Suppressor macrophage treated with lipopolysaccharide for 4 hours (primary cell): ENCODE results near the gene STYXL1.

Source experiments
- DNase-seq: peaks from one replicate; pipeline ENCODE4 v3.0.0-alpha.2; 2020

Gene STYXL1

DNA sequence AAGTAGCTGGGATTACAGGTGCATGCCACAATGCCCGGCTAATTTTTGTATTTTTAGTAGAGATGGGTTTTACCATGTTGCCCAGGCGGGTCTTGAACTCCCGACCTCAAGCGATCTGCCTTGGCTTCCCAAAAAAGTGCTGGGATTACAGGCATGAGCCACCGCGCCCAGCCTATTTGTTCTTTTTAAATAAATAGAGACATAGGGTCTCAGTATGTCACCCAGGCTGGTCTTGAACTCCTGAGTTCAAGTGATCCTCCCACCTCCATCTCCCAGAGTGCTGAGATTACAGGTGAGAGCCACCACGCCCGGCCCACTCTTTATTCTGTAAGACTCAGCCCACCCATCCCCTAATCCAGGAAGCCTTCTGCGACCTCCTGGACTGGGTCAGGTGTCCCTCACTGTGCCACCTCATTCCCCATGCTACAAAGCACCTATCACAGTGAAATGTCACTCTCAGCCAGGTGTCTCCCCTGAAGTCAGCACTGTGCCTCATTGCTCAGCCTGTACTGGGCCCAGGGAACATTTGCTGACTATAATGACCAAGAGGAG lies 56.2 kb downstream of the STYXL1 start:
- no peak for DNase-seq

DNA sequence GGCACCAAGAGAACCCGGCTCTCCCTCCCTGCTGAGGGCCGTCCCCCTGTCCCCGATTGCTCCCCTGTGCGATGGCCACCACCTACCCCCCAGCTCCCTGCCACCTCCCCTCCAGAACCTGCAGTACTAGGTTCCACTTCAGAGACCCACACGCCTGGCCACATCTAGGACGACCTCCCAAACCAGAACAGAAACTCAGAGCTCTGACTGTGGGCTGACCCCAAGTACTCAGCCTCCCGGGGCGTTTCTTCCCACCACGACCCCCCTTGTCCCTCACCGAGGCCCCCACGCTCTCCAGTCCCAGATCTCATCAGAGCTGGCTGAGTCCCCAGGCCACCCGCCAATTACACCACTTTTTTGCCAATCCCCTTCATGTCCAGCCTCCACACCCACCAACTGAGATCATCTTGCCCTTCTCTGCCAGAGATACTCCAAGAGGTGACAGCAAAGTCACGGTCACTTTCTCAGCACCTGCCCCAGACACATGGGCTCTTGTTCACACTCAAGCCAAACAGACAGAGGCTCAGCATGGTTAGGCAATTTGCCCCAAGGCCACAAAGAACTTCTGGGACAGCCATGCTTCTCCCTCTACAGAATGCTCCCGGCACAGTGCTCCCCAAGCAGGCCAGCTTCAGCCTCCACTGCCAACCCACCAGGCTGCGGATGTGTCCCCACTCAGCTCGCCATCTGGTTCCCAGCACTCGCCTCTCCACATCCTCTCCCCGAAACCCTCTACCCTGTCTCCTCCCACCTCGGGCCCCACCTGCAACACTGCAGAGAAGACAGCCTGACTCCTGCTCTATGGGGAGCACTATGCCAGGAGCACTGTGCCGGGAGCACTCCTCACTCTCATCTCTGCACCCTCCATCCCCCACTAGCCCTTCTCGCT lies 58.1 kb downstream of the STYXL1 start:
- no peak for DNase-seq

GRCh38 chr7:75988568-75989499 lies 59.0 kb downstream of the STYXL1 start:
- DNase-seq: no peak

DNA sequence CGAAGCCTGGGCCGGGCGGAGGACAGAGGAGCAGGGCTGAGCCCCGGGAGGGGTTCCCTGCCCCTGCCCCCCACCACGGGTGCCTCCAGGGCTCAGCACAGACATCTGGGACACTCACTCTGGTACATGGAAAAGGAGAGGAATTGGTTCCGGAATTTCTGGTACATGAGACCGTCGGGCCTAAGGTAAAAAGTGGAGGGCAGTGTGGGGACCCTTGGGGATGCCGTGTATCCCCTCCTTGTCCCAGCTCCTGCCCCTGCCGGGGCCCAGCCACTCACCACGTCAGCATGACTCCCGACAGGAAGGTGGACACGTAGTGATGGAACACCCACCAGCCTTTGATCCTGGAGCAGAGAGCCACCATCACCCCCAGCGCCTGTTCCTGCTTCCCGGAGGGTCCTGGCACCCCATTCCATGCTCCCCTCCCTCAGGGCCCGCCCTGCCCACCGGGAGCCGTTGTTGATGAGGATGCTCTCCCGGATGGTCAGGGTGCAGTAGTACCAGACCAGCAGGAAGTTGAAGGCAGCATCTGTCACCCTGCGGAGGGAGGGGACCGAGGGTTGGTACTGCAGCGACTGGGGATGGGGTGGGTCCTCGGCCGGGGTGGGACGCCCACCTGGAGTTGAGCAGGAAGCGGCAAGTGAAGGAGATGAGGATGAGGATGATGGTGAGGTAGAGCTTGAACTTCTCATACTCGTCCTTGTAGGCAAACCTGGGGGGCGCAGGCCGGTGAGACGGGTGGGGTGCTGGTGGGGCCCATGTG lies 59.8 kb downstream of the STYXL1 start:
- no peak for DNase-seq

DNA sequence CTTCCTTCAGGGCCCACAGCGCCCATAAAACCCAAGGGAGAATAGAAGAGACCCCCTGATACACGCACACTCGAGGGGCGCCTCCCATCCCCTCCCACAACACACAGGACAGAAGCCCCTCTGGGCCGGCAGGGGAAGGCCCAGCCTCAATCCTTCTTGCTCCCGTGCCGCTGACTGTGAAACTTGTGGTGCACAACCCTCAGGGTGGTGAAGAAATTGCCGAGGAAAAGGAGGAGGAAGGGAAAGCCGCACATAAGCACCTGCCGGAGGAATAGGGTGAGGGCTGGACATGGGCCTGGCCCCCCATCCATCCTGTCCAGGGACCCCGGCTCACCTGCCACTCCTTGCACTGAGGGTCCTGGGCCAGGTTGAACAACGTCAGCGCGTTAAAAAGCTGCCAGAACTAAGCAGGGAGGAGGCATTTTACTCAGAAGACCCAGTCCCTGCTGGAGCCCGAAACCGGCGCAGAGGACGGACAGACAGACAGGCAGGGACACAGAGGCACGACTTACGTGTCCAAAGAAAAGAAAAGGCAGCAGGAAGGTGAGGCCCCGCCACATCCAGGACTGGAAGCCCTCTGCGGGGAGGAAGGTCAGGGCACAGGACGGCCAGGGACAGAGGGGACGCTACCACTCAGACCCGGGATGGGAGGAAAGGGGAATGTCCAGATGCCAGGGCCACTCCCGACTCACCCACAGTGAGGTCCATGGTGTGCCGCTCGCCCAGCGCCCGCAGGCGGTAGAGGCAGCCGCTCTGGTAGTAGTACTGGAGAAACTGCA lies 60.6 kb downstream of the STYXL1 start:
- no peak for DNase-seq

- DNase-seq: no peak
These were observed 61.5 kb downstream of the STYXL1 start for GRCh38 chr7:75986147-75986781.

- no peak for DNase-seq
These were observed 62.2 kb downstream of the STYXL1 start for GRCh38 chr7:75985518-75986146.

DNA sequence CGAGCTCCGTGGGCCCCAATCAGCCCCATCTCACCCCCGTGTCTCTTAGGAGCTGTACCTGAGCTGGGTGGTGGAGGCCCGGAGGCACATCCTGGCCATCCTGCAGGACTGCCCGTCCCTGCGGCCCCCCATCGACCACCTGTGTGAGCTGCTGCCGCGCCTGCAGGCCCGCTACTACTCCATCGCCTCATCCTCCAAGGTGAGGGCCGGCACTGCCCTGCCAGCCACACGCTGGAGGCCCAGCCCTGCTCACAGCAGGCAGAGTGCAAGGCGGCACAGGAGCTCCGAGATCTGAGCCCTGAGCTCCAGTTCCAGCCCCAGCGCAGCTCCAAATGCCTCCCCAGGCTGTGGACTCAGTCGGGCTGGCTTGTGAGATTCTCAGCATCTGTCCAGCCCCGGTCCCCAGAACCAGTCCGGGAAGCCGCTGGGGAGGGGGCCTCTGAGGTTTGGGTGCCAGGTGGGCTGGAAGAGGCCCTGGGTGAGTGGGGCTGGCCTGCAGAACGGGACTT lies 62.7 kb downstream of the STYXL1 start:
- DNase-seq: no peak

DNA sequence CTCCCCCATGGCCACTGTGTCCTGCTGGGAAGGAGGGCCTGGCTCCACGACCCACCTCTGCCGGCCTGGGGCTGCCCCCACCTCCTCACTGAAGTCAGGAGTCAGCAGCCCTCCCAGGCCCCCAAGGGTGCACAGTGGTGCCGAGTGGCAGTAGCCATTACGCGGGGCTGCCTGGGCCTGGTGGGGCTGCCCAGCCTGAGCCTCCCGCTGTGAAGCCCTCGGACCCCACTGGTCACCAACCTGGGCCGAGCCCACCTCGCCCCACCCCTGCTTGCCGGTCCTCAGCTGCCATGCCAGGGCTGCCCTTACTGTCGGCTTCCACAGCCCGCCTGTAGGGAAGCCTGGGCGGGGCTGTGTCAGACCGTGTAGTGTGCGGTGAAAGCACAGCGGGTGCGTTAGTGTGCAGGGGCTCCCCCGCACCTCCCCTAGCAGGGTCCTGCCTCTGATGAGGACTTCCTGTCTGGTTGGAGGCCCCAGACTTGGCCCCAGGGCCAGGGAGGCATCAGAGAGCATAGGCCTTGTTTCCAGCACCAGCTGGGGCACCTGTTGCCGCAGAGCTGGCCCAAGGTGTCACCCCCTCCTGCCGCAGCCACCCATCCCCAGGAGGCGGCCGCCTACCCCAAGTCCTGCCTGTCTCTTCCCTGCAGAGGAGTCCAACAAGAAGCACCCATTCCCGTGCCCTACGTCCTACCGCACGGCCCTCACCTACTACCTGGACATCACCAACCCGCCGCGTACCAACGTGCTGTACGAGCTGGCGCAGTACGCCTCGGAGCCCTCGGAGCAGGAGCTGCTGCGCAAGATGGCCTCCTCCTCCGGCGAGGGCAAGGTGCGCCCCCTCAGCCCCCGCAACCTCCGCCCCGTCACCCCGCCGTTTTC lies 63.4 kb downstream of the STYXL1 start:
- no peak for DNase-seq

DNA sequence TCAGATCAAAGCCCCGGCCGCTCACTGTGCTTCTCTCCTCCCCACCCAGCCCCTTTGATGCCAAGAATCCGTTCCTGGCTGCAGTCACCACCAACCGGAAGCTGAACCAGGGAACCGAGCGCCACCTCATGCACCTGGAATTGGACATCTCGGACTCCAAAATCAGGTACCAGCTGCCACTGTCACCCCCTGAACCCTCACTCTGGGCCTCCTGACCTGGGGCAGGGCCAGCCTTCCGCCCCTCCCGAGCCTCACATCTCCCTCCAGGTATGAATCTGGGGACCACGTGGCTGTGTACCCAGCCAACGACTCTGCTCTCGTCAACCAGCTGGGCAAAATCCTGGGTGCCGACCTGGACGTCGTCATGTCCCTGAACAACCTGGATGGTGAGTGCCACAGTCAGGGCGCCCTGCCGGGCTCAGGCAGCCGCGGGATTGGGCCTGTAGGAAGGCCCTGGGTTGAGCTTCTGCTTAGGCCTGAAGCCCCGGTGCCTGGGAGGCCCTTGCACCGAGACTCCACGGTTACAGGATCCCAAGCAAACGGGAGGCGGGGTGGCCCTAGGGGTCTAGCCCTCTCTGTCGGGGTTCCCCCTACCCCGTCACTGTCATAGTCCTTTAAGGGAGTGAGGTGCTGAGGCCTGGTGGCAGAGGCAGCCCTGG lies 64.2 kb downstream of the STYXL1 start:
- no peak for DNase-seq

- DNase-seq: no peak
These were observed 65.3 kb downstream of the STYXL1 start for GRCh38 chr7:75982306-75983064.

DNA sequence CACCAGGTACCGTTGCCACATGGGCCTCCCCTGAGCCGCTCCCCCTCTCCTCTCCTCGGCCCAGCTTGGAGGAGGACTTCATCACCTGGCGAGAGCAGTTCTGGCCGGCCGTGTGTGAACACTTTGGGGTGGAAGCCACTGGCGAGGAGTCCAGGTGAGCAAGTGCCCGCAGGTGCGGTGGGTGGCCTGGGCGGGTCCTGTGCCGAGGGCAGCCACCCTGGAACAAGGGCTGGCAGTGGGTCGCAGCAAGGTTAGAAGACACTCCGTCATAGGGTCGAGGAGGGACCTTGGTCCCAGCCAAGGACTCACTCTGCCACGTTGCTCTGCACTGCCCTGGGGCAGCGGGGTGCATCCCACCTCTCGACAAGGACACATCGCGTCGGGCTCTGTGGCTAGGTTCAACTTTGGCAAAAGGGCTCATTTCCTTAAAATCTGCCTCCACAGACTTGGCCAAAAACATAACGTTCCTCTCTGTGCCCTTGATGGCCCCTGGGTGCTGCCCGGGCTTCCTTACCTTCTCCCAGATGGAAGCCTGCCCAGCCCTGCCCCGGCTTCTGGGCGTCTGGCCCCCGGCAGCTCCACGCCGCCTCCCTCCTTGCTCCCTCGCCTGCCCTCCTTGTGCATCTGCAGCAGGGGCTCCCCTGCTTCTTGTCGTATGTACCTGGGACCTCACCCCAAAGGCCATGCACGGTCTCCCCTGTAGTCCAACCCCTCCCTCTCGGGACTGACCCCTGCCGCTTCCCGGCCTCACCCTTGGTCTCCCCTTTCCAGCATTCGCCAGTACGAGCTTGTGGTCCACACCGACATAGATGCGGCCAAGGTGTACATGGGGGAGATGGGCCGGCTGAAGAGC lies 66.1 kb downstream of the STYXL1 start:
- DNase-seq: no peak

- DNase-seq: no peak
These were observed 66.7 kb downstream of the STYXL1 start for GRCh38 chr7:75981203-75981452.

DNA sequence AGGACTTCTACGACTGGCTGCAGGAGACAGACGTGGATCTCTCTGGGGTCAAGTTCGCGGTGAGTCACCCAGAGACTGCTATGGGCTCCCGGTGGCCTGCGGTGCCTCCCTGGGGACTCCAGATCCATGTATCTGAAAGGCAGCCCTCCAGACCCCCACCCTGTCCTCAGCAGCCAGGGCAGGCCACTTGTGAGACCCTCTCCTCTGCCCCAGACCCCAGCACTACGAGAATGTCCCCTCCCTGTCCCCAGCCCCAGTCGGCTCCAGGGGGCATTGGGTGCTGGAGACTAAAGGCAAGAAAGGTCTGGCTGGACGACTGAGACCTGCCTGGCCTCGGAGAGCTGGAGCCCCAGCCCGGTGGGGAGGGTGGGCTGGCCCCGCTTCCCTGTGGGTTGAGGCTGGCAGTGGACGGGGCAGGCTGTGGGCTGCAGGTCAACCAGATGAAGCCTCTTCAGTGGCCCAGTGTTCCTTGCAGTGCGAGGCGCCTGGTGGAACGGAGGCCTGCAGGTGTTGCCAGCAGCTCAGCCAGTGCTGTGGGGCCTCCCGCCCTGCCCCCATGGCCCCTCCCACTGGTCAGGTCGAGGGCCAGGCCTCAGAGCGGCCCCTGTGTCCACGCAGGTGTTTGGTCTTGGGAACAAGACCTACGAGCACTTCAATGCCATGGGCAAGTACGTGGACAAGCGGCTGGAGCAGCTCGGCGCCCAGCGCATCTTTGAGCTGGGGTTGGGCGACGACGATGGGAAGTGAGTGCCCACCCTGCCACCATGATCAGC lies 67.2 kb downstream of the STYXL1 start:
- no peak for DNase-seq

GRCh38 chr7:75979759-75980429 lies 67.9 kb downstream of the STYXL1 start:
- no peak for DNase-seq

- DNase-seq: no peak
These were observed 70.1 kb downstream of the STYXL1 start for GRCh38 chr7:75977743-75978142.
